Measurements from ENCODE around the gene CORO7. TPM values are rescaled to one million over a fixed set of nuclear protein-coding genes. Genes with fewer than 3 reads are reported as not detected.

CORO7 gene
- total RNA-seq, 1 donor from 2014 or later, result 35.1 TPM

DNA sequence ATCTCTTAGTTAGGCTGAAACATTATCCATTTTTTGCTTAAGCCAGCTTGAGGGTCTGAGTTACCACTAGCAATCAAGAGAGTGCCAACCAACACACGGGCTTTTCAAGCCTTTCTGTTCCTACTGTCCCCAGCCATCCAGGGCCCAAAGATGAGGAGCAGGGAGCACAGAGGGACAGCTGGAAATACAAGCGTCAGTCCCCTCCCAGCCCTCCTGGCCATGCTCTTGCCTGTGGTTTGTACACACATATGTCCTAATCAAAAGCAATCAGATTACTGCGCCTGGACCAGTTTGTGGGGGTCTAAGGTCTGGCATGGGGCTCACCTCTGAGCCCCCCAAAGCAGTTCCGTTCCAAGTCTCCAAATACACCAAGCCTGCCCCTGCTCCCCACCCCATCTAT, 3.5 kb downstream of the CORO7 start:
- Mint-ChIP-seq H3K36me3 (no peaks in the 10 kb centered on the region), H3K9me3 (no peaks in the 10 kb centered on the region), H3K4me1 (peaks cover 10% of the 10 kb centered on the region), H3K4me3 (no peak overlapping the region), H3K27ac (no peak overlapping the region), H3K27me3 (ENCODE audit: low read depth) (peaks cover 2% of the 10 kb centered on the region)
- TF ChIP-seq, protein P1, sequence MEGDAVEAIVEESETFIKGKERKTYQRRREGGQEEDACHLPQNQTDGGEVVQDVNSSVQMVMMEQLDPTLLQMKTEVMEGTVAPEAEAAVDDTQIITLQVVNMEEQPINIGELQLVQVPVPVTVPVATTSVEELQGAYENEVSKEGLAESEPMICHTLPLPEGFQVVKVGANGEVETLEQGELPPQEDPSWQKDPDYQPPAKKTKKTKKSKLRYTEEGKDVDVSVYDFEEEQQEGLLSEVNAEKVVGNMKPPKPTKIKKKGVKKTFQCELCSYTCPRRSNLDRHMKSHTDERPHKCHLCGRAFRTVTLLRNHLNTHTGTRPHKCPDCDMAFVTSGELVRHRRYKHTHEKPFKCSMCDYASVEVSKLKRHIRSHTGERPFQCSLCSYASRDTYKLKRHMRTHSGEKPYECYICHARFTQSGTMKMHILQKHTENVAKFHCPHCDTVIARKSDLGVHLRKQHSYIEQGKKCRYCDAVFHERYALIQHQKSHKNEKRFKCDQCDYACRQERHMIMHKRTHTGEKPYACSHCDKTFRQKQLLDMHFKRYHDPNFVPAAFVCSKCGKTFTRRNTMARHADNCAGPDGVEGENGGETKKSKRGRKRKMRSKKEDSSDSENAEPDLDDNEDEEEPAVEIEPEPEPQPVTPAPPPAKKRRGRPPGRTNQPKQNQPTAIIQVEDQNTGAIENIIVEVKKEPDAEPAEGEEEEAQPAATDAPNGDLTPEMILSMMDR (IDR thresholded peaks at IDR 0.05; ENCODE audit: unreplicated experiment), result no peak
- no peak for DNase-seq (ENCODE audit: low spot score in 2 of 2, unreplicated experiment in 2 of 2)

- Mint-ChIP-seq H3K36me3 (no peaks in the 10 kb centered on the region), H3K9me3 (no peaks in the 10 kb centered on the region), H3K27me3 (ENCODE audit: low read depth) (no peaks in the 10 kb centered on the region), H3K4me3 (no peak overlapping the region), H3K4me1 (peaks cover 10% of the 10 kb centered on the region), H3K27ac (no peak overlapping the region)
- TF ChIP-seq, protein P1 (IDR thresholded peaks at IDR 0.05; ENCODE audit: unreplicated experiment), result no peak
- DNase-seq (ENCODE audit: low spot score in 2 of 2, unreplicated experiment in 2 of 2), result no peak
Measured at GRCh38 chr16:4412159-4412558, 4.2 kb downstream of the CORO7 start.

GRCh38 chr16:4411684-4412083, 4.7 kb downstream of the CORO7 start:
- no peaks in the 10 kb centered on the region for H3K9me3 Mint-ChIP-seq
- no peak overlapping the region for H3K4me3 Mint-ChIP-seq
- no peaks in the 10 kb centered on the region for H3K36me3 Mint-ChIP-seq
- DNase-seq (ENCODE audit: low spot score in 2 of 2, unreplicated experiment in 2 of 2), result no peak
- peaks cover 8% of the 10 kb centered on the region for H3K4me1 Mint-ChIP-seq
- no peaks in the 10 kb centered on the region for H3K27me3 Mint-ChIP-seq (ENCODE audit: low read depth)
- no peak overlapping the region for H3K27ac Mint-ChIP-seq
- TF ChIP-seq, protein P1 (IDR thresholded peaks at IDR 0.05; ENCODE audit: unreplicated experiment), result no peak

DNA sequence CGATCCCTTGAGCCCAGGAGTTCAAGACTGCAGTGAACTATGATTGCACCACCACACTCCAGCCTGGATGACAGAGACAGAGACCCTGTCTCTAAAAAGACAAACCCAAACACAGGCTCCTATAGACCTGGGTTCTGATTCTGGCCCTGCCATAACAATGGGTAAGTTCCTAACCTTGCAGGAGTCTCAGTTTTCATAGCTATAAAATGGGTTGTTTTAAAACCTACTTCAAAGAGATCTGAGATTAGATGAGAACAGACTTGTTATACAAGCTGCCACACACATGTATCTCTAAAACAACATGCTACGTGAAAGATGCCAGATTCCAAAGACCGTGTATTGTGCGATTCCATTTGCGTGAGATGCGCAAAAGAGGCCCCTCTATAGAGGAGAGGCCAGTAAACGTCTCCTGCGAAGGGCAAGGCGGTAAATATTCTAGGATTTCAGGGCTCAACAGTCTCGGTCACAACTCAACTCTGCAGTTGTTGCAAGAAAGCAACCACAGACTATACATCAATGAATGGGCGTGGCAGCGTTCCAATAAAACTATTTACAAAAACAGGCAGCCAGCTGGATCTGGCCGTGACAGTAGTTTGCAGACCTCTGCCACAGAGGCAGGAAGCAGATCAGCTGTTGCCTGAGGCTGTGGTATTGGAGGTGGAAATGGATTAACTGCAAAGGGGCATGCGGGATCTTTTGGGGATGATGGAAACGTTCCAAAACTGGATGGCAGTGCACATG, 5.9 kb downstream of the CORO7 start:
- Mint-ChIP-seq H3K27me3 (ENCODE audit: low read depth) (no peaks in the 10 kb centered on the region), H3K27ac (no peak overlapping the region), H3K4me3 (no peak overlapping the region), H3K4me1 (peaks cover 5% of the 10 kb centered on the region), H3K9me3 (no peaks in the 10 kb centered on the region), H3K36me3 (no peaks in the 10 kb centered on the region)
- TF ChIP-seq, protein P1 (IDR thresholded peaks at IDR 0.05; ENCODE audit: unreplicated experiment), result no peak
- no peak for DNase-seq (ENCODE audit: low spot score in 2 of 2, unreplicated experiment in 2 of 2)

GRCh38 chr16:4409081-4409932, 7.1 kb downstream of the CORO7 start:
- H3K36me3 Mint-ChIP-seq, result no peaks in the 10 kb centered on the region
- TF ChIP-seq, protein P1 (IDR thresholded peaks at IDR 0.05; ENCODE audit: unreplicated experiment), result no peak
- DNase-seq (ENCODE audit: low spot score in 2 of 2, unreplicated experiment in 2 of 2), result no peak
- no peaks in the 10 kb centered on the region for H3K9me3 Mint-ChIP-seq
- H3K4me3 Mint-ChIP-seq, result no peak overlapping the region
- no peak overlapping the region for H3K27ac Mint-ChIP-seq
- no peaks in the 10 kb centered on the region for H3K27me3 Mint-ChIP-seq (ENCODE audit: low read depth)
- peaks cover under 1% of the 10 kb centered on the region for H3K4me1 Mint-ChIP-seq

Measured in mesothelial cell of epicardium (in vitro differentiated cells).